Activated naive CD8-positive, alpha-beta T cell treated with anti-CD3 and anti-CD28 coated beads, Interleukin-2, amount 10 ng/mL, durations not matched to agents 7 days and 5 days (primary cell): ENCODE results near the gene NLN. TPM values are rescaled to one million over a fixed set of nuclear protein-coding genes. Genes with fewer than 3 reads are reported as not detected.
"Not testable (repeated sequence)": the region's sequence is repeated elsewhere in the genome, so short reads cannot be mapped to it uniquely, and the experiment has no call there.

Source experiments
- ATAC-seq: fragments of 150-1000 bp; cut with Tn5 transposase; one replicate; pipeline ENCODE4 v1.10.0; 2021; ENCODE audit warnings: low read depth, moderate library complexity
- POLR2A ChIA-PET: fragments of 350-600 bp; sonication (Branson Sonifier 250); formaldehyde crosslinking; loops from one replicate; lab custom pipeline; 2021; ENCODE audit warnings: antibody characterized with exemption; lab: Charles Lee
- DNase-seq: peaks from one replicate; pipeline ENCODE4 v3.0.0; 2021
- H3K27ac Mint-ChIP-seq: one replicate; pipeline ENCODE4 v1.8.0; 2022; ENCODE audit warnings: mild to moderate bottlenecking, mixed read lengths
- H3K27me3 Mint-ChIP-seq: one replicate; pipeline ENCODE4 v1.8.0; 2022; ENCODE audit warnings: mild to moderate bottlenecking, moderate library complexity, mixed read lengths
- H3K36me3 Mint-ChIP-seq: one replicate; pipeline ENCODE4 v1.8.0; 2021; ENCODE audit warnings: mild to moderate bottlenecking, mixed read lengths
- H3K4me1 Mint-ChIP-seq: one replicate; pipeline ENCODE4 v1.8.0; 2021; ENCODE audit warnings: mixed read lengths
- H3K4me3 Mint-ChIP-seq: one replicate; pipeline ENCODE4 v1.8.0; 2022; ENCODE audit warnings: mild to moderate bottlenecking, moderate library complexity, mixed read lengths
- H3K9me3 Mint-ChIP-seq: one replicate; pipeline ENCODE4 v1.8.0; 2021; ENCODE audit warnings: mixed read lengths
- total RNA-seq, 2 experiments: library from RNA; stranded (reverse); gene quantifications; one replicate each; pipeline ENCODE4 v1.2.3, GENCODE V29; 2021

Gene NLN
- total RNA-seq, 2 experiments from 2014 or later, result 10.0 to 10.9 TPM

GRCh38 chr5:65708145-65708544 is 13.9 kb upstream of the NLN start:
- no peaks in the 10 kb centered on the region for H3K9me3 Mint-ChIP-seq
- DNase-seq (no peak), ATAC-seq (no peak)
- peaks cover 18% of the 10 kb centered on the region for H3K36me3 Mint-ChIP-seq
- H3K27ac Mint-ChIP-seq, result no peak overlapping the region
- H3K27me3 Mint-ChIP-seq, result no peaks in the 10 kb centered on the region
- POLR2A ChIA-PET, result no interaction called here
- no peak overlapping the region for H3K4me3 Mint-ChIP-seq
- H3K4me1 Mint-ChIP-seq, result peaks cover 3% of the 10 kb centered on the region

- Mint-ChIP-seq H3K4me1 (peaks cover 28% of the 10 kb centered on the region), H3K9me3 (no peaks in the 10 kb centered on the region), H3K27me3 (no peaks in the 10 kb centered on the region), H3K4me3 (peak overlapping the region; percentile 89), H3K27ac (peak overlapping the region; percentile 88), H3K36me3 (peaks cover 12% of the 10 kb centered on the region)
- ATAC-seq, result no peak
- no peak for DNase-seq
- POLR2A ChIA-PET, result interaction anchor here (0.6 to 1.2 kb wide), 2 partner anchors 75 to 156 kb away, joined by 3 to 10 read pairs; partner anchors contain the start of genes CENPK and PPWD1
Measured at GRCh38 chr5:65718576-65719310, 3.3 kb upstream of the NLN start.

- H3K4me3 Mint-ChIP-seq, result peak overlapping the region; percentile 89
- POLR2A ChIA-PET, result interaction anchor here (1.2 to 2.8 kb wide), 5 partner anchors 97 to 618 kb away, joined by 4 to 14 read pairs (median 8); partner anchors contain the start of genes CENPK, ERBIN, PPWD1 and SHLD3
- H3K4me1 Mint-ChIP-seq, result peaks cover 33% of the 10 kb centered on the region
- H3K27me3 Mint-ChIP-seq, result no peaks in the 10 kb centered on the region
- peak; percentile 52 for DNase-seq
- no peak for ATAC-seq
- peak overlapping the region; percentile 88 for H3K27ac Mint-ChIP-seq
- H3K36me3 Mint-ChIP-seq, result peaks cover 7% of the 10 kb centered on the region
- no peaks in the 10 kb centered on the region for H3K9me3 Mint-ChIP-seq
Measured at GRCh38 chr5:65721050-65721719, 820 bp upstream of the NLN start.

- peaks cover 33% of the 10 kb centered on the region for H3K4me1 Mint-ChIP-seq
- POLR2A ChIA-PET, result interaction anchor here (0.8 to 2.4 kb wide), 4 partner anchors 98 to 421 kb away, joined by 3 to 14 read pairs (median 6); partner anchors contain the start of genes CENPK, PPWD1, SHLD3 and SREK1
- H3K4me3 Mint-ChIP-seq, result peak overlapping the region; percentile 94
- DNase-seq (no peak), ATAC-seq (no peak)
- no peaks in the 10 kb centered on the region for H3K9me3 Mint-ChIP-seq
- H3K27ac Mint-ChIP-seq, result peak overlapping the region; percentile 88
- peaks cover 7% of the 10 kb centered on the region for H3K36me3 Mint-ChIP-seq
- H3K27me3 Mint-ChIP-seq, result no peaks in the 10 kb centered on the region
Measured at GRCh38 chr5:65722575-65723403, 784 bp downstream of the NLN start.

GRCh38 chr5:65727491-65728156 is 5.6 kb downstream of the NLN start:
- Mint-ChIP-seq H3K36me3 (peaks cover 5% of the 10 kb centered on the region), H3K9me3 (no peaks in the 10 kb centered on the region), H3K4me3 (no peak overlapping the region), H3K27me3 (no peaks in the 10 kb centered on the region), H3K27ac (no peak overlapping the region), H3K4me1 (peaks cover 11% of the 10 kb centered on the region)
- no peak for DNase-seq
- ATAC-seq, result no peak
- POLR2A ChIA-PET, result no interaction called here

GRCh38 chr5:65728218-65728617 is 6.2 kb downstream of the NLN start:
- H3K36me3 Mint-ChIP-seq, result peaks cover 5% of the 10 kb centered on the region
- no peak overlapping the region for H3K27ac Mint-ChIP-seq
- no peak for ATAC-seq
- no peaks in the 10 kb centered on the region for H3K27me3 Mint-ChIP-seq
- DNase-seq, result no peak
- POLR2A ChIA-PET, result no interaction called here
- H3K9me3 Mint-ChIP-seq, result no peaks in the 10 kb centered on the region
- H3K4me1 Mint-ChIP-seq, result peaks cover 5% of the 10 kb centered on the region
- no peak overlapping the region for H3K4me3 Mint-ChIP-seq

GRCh38 chr5:65730910-65731309 is 8.9 kb downstream of the NLN start:
- H3K27ac Mint-ChIP-seq, result no peak overlapping the region

GRCh38 chr5:65732046-65732445 is 10.0 kb downstream of the NLN start:
- H3K4me1 Mint-ChIP-seq, H3K36me3 Mint-ChIP-seq, DNase-seq, POLR2A ChIA-PET, H3K4me3 Mint-ChIP-seq, H3K27me3 Mint-ChIP-seq, ATAC-seq, H3K9me3 Mint-ChIP-seq, H3K27ac Mint-ChIP-seq: not testable (repeated sequence)

More at GRCh38 chr5:65730910-65731309, 8.9 kb downstream of the NLN start:
- Mint-ChIP-seq H3K27me3 (no peaks in the 10 kb centered on the region), H3K4me3 (no peak overlapping the region), H3K4me1 (peaks cover 2% of the 10 kb centered on the region), H3K36me3 (peaks cover 6% of the 10 kb centered on the region), H3K9me3 (no peaks in the 10 kb centered on the region)
- ATAC-seq, result no peak
- DNase-seq, result no peak
- POLR2A ChIA-PET, result no interaction called here

GRCh38 chr5:65734196-65734775 is 12.3 kb downstream of the NLN start:
- H3K36me3 Mint-ChIP-seq, H3K9me3 Mint-ChIP-seq, POLR2A ChIA-PET, H3K4me3 Mint-ChIP-seq, ATAC-seq, DNase-seq, H3K4me1 Mint-ChIP-seq, H3K27me3 Mint-ChIP-seq, H3K27ac Mint-ChIP-seq: not testable (repeated sequence)

- POLR2A ChIA-PET, result no interaction called here
- DNase-seq, result no peak
- ATAC-seq, result no peak
Measured at GRCh38 chr5:65734921-65735320, 12.9 kb downstream of the NLN start.

GRCh38 chr5:65736011-65736410 is 14.0 kb downstream of the NLN start:
- Mint-ChIP-seq H3K4me3 (no peak overlapping the region), H3K36me3 (peaks cover 10% of the 10 kb centered on the region), H3K4me1 (peaks cover 7% of the 10 kb centered on the region), H3K9me3 (peaks cover 2% of the 10 kb centered on the region), H3K27ac (no peak overlapping the region), H3K27me3 (no peaks in the 10 kb centered on the region)
- POLR2A ChIA-PET, result no interaction called here
- ATAC-seq (no peak), DNase-seq (no peak)

More at GRCh38 chr5:65734921-65735320, 12.9 kb downstream of the NLN start:
- Mint-ChIP-seq H3K36me3 (peaks cover 8% of the 10 kb centered on the region), H3K4me3 (no peak overlapping the region), H3K27ac (no peak overlapping the region), H3K4me1 (peaks cover 4% of the 10 kb centered on the region), H3K9me3 (peaks cover 2% of the 10 kb centered on the region), H3K27me3 (no peaks in the 10 kb centered on the region)

GRCh38 chr5:65737842-65738241 is 15.8 kb downstream of the NLN start:
- Mint-ChIP-seq H3K27ac (no peak overlapping the region), H3K36me3 (peaks cover 8% of the 10 kb centered on the region), H3K9me3 (peaks cover 2% of the 10 kb centered on the region), H3K4me1 (peaks cover 9% of the 10 kb centered on the region), H3K27me3 (no peaks in the 10 kb centered on the region), H3K4me3 (no peak overlapping the region)
- POLR2A ChIA-PET, result no interaction called here
- no peak for DNase-seq
- ATAC-seq, result no peak
